Measurements from ENCODE around the gene BICRAL.
"Not testable (repeated sequence)": the region's sequence is repeated elsewhere in the genome, so short reads cannot be mapped to it uniquely, and the experiment has no call there.

Gene BICRAL

DNA sequence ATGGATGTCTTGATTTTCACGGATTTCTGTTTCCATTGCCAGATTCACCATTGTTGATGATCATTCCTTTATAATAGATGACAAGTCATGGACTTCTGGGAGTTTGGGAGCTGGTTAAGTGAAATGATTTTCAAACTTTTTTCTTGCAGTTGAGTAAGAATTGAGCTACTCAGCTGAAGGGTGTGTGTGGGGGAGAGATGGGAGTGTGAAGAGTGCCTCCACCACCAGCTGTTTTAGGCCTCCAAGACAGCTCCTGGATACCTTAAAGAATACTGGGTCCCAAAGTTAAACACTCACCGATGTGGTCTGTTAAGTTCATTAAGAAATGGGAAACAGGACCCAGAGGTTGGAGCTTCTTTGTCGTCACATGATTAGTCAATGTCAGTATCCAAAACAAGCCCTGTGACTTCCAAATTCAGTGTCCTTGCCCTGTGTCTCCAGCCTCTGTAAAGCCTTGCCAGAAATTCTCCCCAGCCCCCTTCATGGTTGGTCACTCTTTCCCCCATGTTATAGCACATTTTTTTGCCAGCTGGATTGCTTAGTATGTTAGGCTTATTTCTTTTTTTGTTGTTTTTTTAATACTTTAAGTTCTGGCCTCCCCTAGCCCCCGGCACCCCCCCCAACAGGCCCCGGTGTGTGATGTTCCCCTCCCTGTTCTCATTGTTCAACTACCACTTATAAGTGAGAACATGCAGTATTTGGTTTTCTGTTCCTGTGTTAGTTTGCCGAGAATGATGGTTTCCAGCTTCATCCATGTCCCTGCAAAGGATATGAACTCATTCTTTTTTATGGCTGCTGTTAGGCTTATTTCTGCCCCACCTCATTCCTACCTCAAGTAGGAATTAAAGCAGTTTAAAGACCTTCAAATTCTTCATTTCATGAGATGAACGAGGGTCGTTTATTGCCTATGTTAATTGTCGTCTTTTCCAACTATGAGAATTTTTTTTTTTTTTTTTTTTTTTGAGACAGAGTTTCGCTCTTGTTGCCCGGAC, 26.9 kb downstream of the BICRAL start:
- no peaks in the 10 kb centered on the region for H3K9me3 ChIP-seq (ENCODE audit: insufficient read depth, low read length)
- no peak overlapping the region for H3K4me3 ChIP-seq (ENCODE audit: insufficient read depth, low read length, poor library complexity, severe bottlenecking)
- no peaks in the 10 kb centered on the region for H3K27me3 ChIP-seq (ENCODE audit: low read length)
- TF ChIP-seq, protein P1, sequence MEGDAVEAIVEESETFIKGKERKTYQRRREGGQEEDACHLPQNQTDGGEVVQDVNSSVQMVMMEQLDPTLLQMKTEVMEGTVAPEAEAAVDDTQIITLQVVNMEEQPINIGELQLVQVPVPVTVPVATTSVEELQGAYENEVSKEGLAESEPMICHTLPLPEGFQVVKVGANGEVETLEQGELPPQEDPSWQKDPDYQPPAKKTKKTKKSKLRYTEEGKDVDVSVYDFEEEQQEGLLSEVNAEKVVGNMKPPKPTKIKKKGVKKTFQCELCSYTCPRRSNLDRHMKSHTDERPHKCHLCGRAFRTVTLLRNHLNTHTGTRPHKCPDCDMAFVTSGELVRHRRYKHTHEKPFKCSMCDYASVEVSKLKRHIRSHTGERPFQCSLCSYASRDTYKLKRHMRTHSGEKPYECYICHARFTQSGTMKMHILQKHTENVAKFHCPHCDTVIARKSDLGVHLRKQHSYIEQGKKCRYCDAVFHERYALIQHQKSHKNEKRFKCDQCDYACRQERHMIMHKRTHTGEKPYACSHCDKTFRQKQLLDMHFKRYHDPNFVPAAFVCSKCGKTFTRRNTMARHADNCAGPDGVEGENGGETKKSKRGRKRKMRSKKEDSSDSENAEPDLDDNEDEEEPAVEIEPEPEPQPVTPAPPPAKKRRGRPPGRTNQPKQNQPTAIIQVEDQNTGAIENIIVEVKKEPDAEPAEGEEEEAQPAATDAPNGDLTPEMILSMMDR (IDR thresholded peaks at IDR 0.05; ENCODE audit: insufficient read depth, low read length, poor library complexity, severe bottlenecking): no peak
- TF ChIP-seq EZH2phosphoT487 (conservative IDR thresholded peaks at IDR 0.05; ENCODE audit: low read length): no peak
- H3K79me2 ChIP-seq (ENCODE audit: insufficient read depth, low read length): peaks cover 49% of the 10 kb centered on the region
- no peak overlapping the region for H3K4me2 ChIP-seq (ENCODE audit: low read depth, low read length, poor library complexity, severe bottlenecking)
- H3K9me2 ChIP-seq (replicated peaks; ENCODE audit: insufficient read depth, low read length): no peaks in the 10 kb centered on the region
- no peak overlapping the region for H3K9ac ChIP-seq (ENCODE audit: low read length)
- H2AFZ ChIP-seq (ENCODE audit: low read depth, low read length, severe bottlenecking): no peak overlapping the region
- H4K20me1 ChIP-seq (ENCODE audit: low read depth, low read length): no peaks in the 10 kb centered on the region
- H3K36me3 ChIP-seq (ENCODE audit: low read length): peaks cover 3% of the 10 kb centered on the region; the same call in 1 of the 2 replicates
- H3K27ac ChIP-seq (ENCODE audit: low read depth, low read length): no peak overlapping the region
- H3F3A ChIP-seq (ENCODE audit: insufficient read depth): peaks cover 10% of the 10 kb centered on the region; the same call in 1 of the 2 replicates

GRCh38 chr6:42813074-42813645, 31.3 kb downstream of the BICRAL start:
- H3K27me3 ChIP-seq (ENCODE audit: low read length): no peaks in the 10 kb centered on the region

GRCh38 chr6:42813906-42814444, 32.1 kb downstream of the BICRAL start:
- no peaks in the 10 kb centered on the region for H3K9me2 ChIP-seq (replicated peaks; ENCODE audit: insufficient read depth, low read length)
- peaks cover 13% of the 10 kb centered on the region for H3K79me2 ChIP-seq (ENCODE audit: insufficient read depth, low read length)
- H3K4me3 ChIP-seq (ENCODE audit: insufficient read depth, low read length, poor library complexity, severe bottlenecking): no peak overlapping the region
- TF ChIP-seq, protein P1 (IDR thresholded peaks at IDR 0.05; ENCODE audit: insufficient read depth, low read length, poor library complexity, severe bottlenecking): no peak
- TF ChIP-seq EZH2phosphoT487 (conservative IDR thresholded peaks at IDR 0.05; ENCODE audit: low read length): no peak
- H2AFZ ChIP-seq (ENCODE audit: low read depth, low read length, severe bottlenecking): no peak overlapping the region
- H3K36me3 ChIP-seq (ENCODE audit: low read length): peaks cover 3% of the 10 kb centered on the region; the same call in 1 of the 2 replicates
- H3K9ac ChIP-seq (ENCODE audit: low read length): no peak overlapping the region
- H4K20me1 ChIP-seq (ENCODE audit: low read depth, low read length): no peaks in the 10 kb centered on the region
- H3K4me2 ChIP-seq (ENCODE audit: low read depth, low read length, poor library complexity, severe bottlenecking): no peak overlapping the region
- H3F3A ChIP-seq (ENCODE audit: insufficient read depth): peaks cover 15% of the 10 kb centered on the region; the same call in 1 of the 2 replicates
- no peaks in the 10 kb centered on the region for H3K9me3 ChIP-seq (ENCODE audit: insufficient read depth, low read length)
- H3K27me3 ChIP-seq (ENCODE audit: low read length): no peaks in the 10 kb centered on the region
- no peak overlapping the region for H3K27ac ChIP-seq (ENCODE audit: low read depth, low read length)

More at GRCh38 chr6:42813074-42813645, 31.3 kb downstream of the BICRAL start:
- Histone ChIP-seq H2AFZ (ENCODE audit: low read depth, low read length, severe bottlenecking) (no peak overlapping the region), H3K9me3 (ENCODE audit: insufficient read depth, low read length) (no peaks in the 10 kb centered on the region), H3F3A (ENCODE audit: insufficient read depth) (peaks cover 15% of the 10 kb centered on the region; the same call in 1 of the 2 replicates), H3K9ac (ENCODE audit: low read length) (no peak overlapping the region), H3K36me3 (ENCODE audit: low read length) (peaks cover 3% of the 10 kb centered on the region; the same call in 1 of the 2 replicates), H3K4me3 (ENCODE audit: insufficient read depth, low read length, poor library complexity, severe bottlenecking) (no peak overlapping the region), H3K27ac (ENCODE audit: low read depth, low read length) (no peak overlapping the region), H3K4me2 (ENCODE audit: low read depth, low read length, poor library complexity, severe bottlenecking) (no peak overlapping the region), H4K20me1 (ENCODE audit: low read depth, low read length) (no peaks in the 10 kb centered on the region), H3K9me2 (replicated peaks; ENCODE audit: insufficient read depth, low read length) (no peaks in the 10 kb centered on the region), H3K79me2 (ENCODE audit: insufficient read depth, low read length) (peaks cover 21% of the 10 kb centered on the region)
- TF ChIP-seq, protein P1 (IDR thresholded peaks at IDR 0.05; ENCODE audit: insufficient read depth, low read length, poor library complexity, severe bottlenecking): no peak
- no peak for TF ChIP-seq EZH2phosphoT487 (conservative IDR thresholded peaks at IDR 0.05; ENCODE audit: low read length)

DNA sequence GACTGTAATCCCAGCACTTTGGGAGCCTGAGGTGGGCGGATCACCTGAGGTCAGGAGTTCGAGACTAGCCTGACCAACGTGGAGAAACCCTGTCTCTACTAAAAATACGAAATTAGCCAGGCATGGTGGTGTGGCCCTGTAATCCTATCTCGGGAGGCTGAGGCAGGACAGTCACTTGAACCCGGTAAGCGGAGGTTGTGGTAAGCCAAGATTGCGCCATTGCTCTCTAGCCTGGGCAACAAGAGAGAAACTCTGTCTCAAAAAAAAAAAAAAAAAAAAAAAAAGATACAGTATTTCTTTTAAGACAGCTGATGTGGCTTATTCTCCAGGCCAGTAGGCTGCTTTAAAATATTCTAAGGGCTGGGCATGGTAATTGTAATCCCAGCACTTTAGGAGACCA, 33.9 kb downstream of the BICRAL start:
- not testable (repeated sequence) for H3K9ac ChIP-seq (ENCODE audit: low read length); H4K20me1 ChIP-seq (ENCODE audit: low read depth, low read length); H2AFZ ChIP-seq (ENCODE audit: low read depth, low read length, severe bottlenecking); H3K9me3 ChIP-seq (ENCODE audit: insufficient read depth, low read length); H3K36me3 ChIP-seq (ENCODE audit: low read length); H3K9me2 ChIP-seq (replicated peaks; ENCODE audit: insufficient read depth, low read length); H3K79me2 ChIP-seq (ENCODE audit: insufficient read depth, low read length); H3K27me3 ChIP-seq (ENCODE audit: low read length); H3K4me2 ChIP-seq (ENCODE audit: low read depth, low read length, poor library complexity, severe bottlenecking); H3K27ac ChIP-seq (ENCODE audit: low read depth, low read length); H3K4me3 ChIP-seq (ENCODE audit: insufficient read depth, low read length, poor library complexity, severe bottlenecking)
- peaks cover 15% of the 10 kb centered on the region; the same call in 1 of the 2 replicates for H3F3A ChIP-seq (ENCODE audit: insufficient read depth)
